Choroid plexus epithelial cell (primary cell): ENCODE measurements around the gene SLC6A5.

Source experiments
- DNase-seq: peaks from one replicate; pipeline ENCODE4 v3.0.0-alpha.2; 2010; ENCODE audit warnings: low read depth
- H3K4me3 ChIP-seq: 2 replicates; pipeline ENCODE4 v1.5.1; 2011; ENCODE audit warnings: low read depth, mild to moderate bottlenecking, control low read depth, low read length, moderate library complexity
- CTCF ChIP-seq: conservative IDR thresholded peaks from 2 replicates; pipeline ENCODE4 v1.5.1; 2011; ENCODE audit warnings: low read depth, mild to moderate bottlenecking, control low read depth, inconsistent platforms, low read length, moderate library complexity

The SLC6A5 gene

DNA sequence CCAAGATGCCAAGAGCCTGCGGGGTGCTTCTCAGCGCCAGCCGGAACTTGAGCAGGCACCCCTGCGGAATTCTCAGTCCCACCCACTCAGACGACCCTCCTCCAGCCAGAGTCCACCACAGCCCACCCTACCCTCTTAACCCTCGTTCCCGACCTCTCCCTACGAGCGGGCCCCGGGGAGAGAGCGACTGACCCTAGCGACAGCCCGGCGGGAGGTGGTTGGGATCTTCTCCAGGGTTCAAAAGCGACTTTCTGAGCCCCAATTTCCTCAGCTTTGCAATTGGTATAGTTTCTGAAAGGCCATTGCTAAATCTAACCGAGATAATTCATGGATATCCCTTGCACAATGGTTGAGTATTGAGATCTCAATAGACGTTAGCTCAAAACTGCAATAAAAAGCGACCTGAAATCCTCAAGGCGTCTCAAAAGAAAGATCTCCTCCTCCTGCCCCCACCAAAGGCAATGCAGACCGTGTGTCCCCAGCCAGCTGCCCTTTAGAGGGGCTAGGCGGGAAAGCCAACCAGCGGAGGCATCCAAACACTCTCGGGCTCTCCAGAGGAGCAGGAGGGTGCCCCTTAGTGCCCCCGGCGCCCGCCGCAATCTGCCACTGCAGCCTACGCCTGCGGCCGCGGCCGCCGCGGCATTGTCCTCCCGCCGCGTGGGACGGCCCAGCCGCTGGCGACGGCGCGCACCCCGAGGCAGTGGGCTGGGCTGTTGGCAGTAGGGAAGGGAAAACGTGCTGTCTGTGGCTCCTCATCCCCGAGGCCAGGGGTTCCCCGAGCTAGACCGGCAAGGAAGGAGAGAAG is 1.5 kb upstream of the SLC6A5 start:
- no peak overlapping the region for H3K4me3 ChIP-seq
- no peak for DNase-seq
- no peak for TF ChIP-seq CTCF

- TF ChIP-seq CTCF, result no peak
- H3K4me3 ChIP-seq, result no peak overlapping the region
- no peak for DNase-seq
Observed at GRCh38 chr11:20598492-20598891, 916 bp upstream of the SLC6A5 start.

DNA sequence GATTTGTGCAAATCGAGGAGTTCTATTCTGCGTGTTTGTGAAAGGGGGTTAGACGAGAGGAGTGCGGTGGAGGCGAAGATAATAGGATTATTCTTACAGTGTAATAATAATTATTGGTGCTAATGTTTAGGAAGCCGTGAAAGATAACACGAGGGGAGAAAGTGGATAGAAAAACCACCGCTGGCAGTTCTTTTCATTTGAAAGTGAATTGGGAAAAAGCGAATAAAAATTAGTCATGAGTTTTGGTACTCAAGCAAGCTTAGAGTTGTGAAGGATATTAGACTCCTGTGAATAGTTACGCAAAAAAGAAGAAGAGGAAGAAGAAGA is 575 bp downstream of the SLC6A5 start:
- H3K4me3 ChIP-seq, result no peak overlapping the region
- TF ChIP-seq CTCF, result no peak
- no peak for DNase-seq

DNA sequence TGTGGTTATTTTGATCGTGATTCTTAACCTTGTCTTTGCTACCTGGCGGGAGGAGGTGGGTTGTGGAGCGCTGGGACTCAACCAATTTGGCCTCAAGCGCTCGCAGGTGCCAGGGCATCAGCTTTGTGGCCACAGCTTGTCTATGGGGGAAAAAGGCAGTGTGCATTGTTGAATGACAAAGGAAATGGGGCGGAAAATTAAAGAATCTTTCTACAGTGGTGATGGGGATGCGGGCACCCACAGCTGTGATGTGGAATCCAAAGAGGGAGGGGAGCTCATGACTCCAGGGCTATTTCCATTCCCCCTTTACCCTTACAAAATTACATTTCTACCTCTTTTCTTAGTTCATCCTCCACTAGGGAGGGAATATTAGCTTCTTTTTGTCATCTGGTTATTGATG is 1.1 kb downstream of the SLC6A5 start:
- no peak for TF ChIP-seq CTCF
- DNase-seq, result no peak
- H3K4me3 ChIP-seq, result no peak overlapping the region

GRCh38 chr11:20601221-20601914 is 2.0 kb downstream of the SLC6A5 start:
- H3K4me3 ChIP-seq, result no peak overlapping the region
- no peak for TF ChIP-seq CTCF
- no peak for DNase-seq

- no peak for TF ChIP-seq CTCF
- no peak overlapping the region for H3K4me3 ChIP-seq
- no peak for DNase-seq
Observed at GRCh38 chr11:20604295-20604803, 4.9 kb downstream of the SLC6A5 start.
